H9 (cell line): ENCODE results near the gene THEMIS. TPM values are rescaled to one million over a fixed set of nuclear protein-coding genes. Genes with fewer than 3 reads are reported as not detected.

ENCODE experiments used
- DNase-seq: peaks from one replicate; pipeline ENCODE4 v3.0.0-alpha.2; 2017
- H2AFZ ChIP-seq: one replicate; pipeline ENCODE4 v1.6.1; 2013; ENCODE audit warnings: mild to moderate bottlenecking, low read length, control low read depth, moderate library complexity
- H2AK5ac ChIP-seq: 2 replicates; pipeline ENCODE4 v1.6.1; 2013; ENCODE audit warnings: low read length, control low read depth, mixed read lengths; ENCODE audit not compliant: insufficient read length
- H2BK120ac ChIP-seq: one replicate; pipeline ENCODE4 v1.6.1; 2013; ENCODE audit warnings: low read depth, mild to moderate bottlenecking, low read length, control low read depth, inconsistent platforms; ENCODE audit not compliant: poor library complexity, severe bottlenecking
- H2BK12ac ChIP-seq: 2 replicates; pipeline ENCODE4 v1.6.1; 2013; ENCODE audit warnings: low read length, control low read depth, mixed read lengths, low read depth; ENCODE audit not compliant: insufficient read length
- H2BK15ac ChIP-seq: 2 replicates; pipeline ENCODE4 v1.6.1; 2013; ENCODE audit warnings: low read depth, low read length, control low read depth
- H2BK20ac ChIP-seq: one replicate; pipeline ENCODE4 v1.6.1; 2013; ENCODE audit warnings: low read depth, mild to moderate bottlenecking, low read length, control low read depth, inconsistent platforms; ENCODE audit not compliant: poor library complexity, severe bottlenecking
- H2BK5ac ChIP-seq: 2 replicates; pipeline ENCODE4 v1.6.1; 2013; ENCODE audit warnings: low read length, control low read depth, mixed read lengths; ENCODE audit not compliant: insufficient read length
- H3K14ac ChIP-seq: 2 replicates; pipeline ENCODE4 v1.6.1; 2013; ENCODE audit warnings: low read length, control low read depth; ENCODE audit not compliant: insufficient read depth
- H3K18ac ChIP-seq: 2 replicates; pipeline ENCODE4 v1.6.1; 2013; ENCODE audit warnings: low read depth, mild to moderate bottlenecking, mixed read lengths, low read length, control low read depth; ENCODE audit not compliant: insufficient read length
- H3K23ac ChIP-seq: 2 replicates; pipeline ENCODE4 v1.6.1; 2013; ENCODE audit warnings: low read length, control low read depth, mixed read lengths, low read depth; ENCODE audit not compliant: insufficient read length
- H3K23me2 ChIP-seq: 2 replicates; pipeline ENCODE4 v1.6.1; 2013; ENCODE audit warnings: low read depth, mild to moderate bottlenecking, mixed read lengths, low read length, control low read depth; ENCODE audit not compliant: insufficient read length, poor library complexity, severe bottlenecking
- H3K27ac ChIP-seq: 2 replicates; pipeline ENCODE4 v1.5.1; 2013; ENCODE audit warnings: low read length, control low read depth, mixed read lengths, low read depth; ENCODE audit not compliant: insufficient read length
- H3K27me3 ChIP-seq: 2 replicates; pipeline ENCODE4 v1.6.1; 2013; ENCODE audit warnings: low read length, control low read depth, inconsistent platforms; ENCODE audit not compliant: insufficient read depth
- H3K4ac ChIP-seq: 2 replicates; pipeline ENCODE4 v1.6.1; 2013; ENCODE audit warnings: low read depth, mild to moderate bottlenecking, control low read depth, inconsistent platforms, low read length, moderate library complexity
- H3K4me1 ChIP-seq: 2 replicates; pipeline ENCODE4 v1.6.1; 2013; ENCODE audit warnings: low read length, control low read depth, inconsistent platforms; ENCODE audit not compliant: insufficient read depth
- H3K4me2 ChIP-seq: 2 replicates; pipeline ENCODE4 v1.6.1; 2013; ENCODE audit warnings: low read length, control low read depth, mixed read lengths; ENCODE audit not compliant: insufficient read length, insufficient read depth
- H3K56ac ChIP-seq: 2 replicates; pipeline ENCODE4 v1.6.1; 2013; ENCODE audit warnings: low read depth, mild to moderate bottlenecking, mixed read lengths, low read length, control low read depth; ENCODE audit not compliant: insufficient read length
- H3K79me1 ChIP-seq: 2 replicates; pipeline ENCODE4 v1.6.1; 2013; ENCODE audit warnings: low read depth, mild to moderate bottlenecking, moderate library complexity, low read length, control low read depth, inconsistent platforms; ENCODE audit not compliant: insufficient read depth, poor library complexity, severe bottlenecking
- H3K79me2 ChIP-seq: 2 replicates; pipeline ENCODE4 v1.6.1; 2013; ENCODE audit warnings: low read length, control low read depth, inconsistent platforms; ENCODE audit not compliant: insufficient read depth
- H3K9ac ChIP-seq: 2 replicates; pipeline ENCODE4 v1.6.1; 2013; ENCODE audit warnings: low read length, control low read depth, mixed read lengths; ENCODE audit not compliant: insufficient read length; ENCODE audit errors: extremely low read depth
- H3K9me3 ChIP-seq: one replicate; pipeline ENCODE4 v1.6.1; 2013; ENCODE audit warnings: low read depth, low read length, inconsistent platforms; ENCODE audit not compliant: control insufficient read depth
- H3T11ph ChIP-seq: one replicate; pipeline ENCODE4 v1.6.1; 2013; ENCODE audit warnings: mild to moderate bottlenecking, low read length, control low read depth, inconsistent platforms
- H4K20me1 ChIP-seq: one replicate; pipeline ENCODE4 v1.6.1; 2013; ENCODE audit not compliant: control insufficient read depth, insufficient read length, insufficient read depth
- H4K5ac ChIP-seq: 2 replicates; pipeline ENCODE4 v1.6.1; 2013; ENCODE audit warnings: low read depth, mild to moderate bottlenecking, mixed read lengths, low read length, control low read depth; ENCODE audit not compliant: insufficient read length
- H4K8ac ChIP-seq: replicated peaks from 2 replicates; pipeline ENCODE4 v1.6.1; 2013; ENCODE audit warnings: low read length, control low read depth, mixed read lengths, low read depth; ENCODE audit not compliant: insufficient read length
- H4K91ac ChIP-seq: 2 replicates; pipeline ENCODE4 v1.6.1; 2013; ENCODE audit warnings: low read depth, mild to moderate bottlenecking, moderate library complexity, mixed read lengths, low read length, control low read depth; ENCODE audit not compliant: insufficient read length
- H3K27ac Mint-ChIP-seq, 3 experiments: 2 replicates in 2 of 3; 3 replicates in 1 of 3; pipeline ENCODE4 v1.8.0; 2020 to 2021; ENCODE audit warnings: mixed read lengths in 3 of 3, mild to moderate bottlenecking in 1 of 3, moderate library complexity in 1 of 3
- H3K27me3 Mint-ChIP-seq: 2 replicates; pipeline ENCODE4 v1.8.0; 2021; ENCODE audit warnings: low read depth, mild to moderate bottlenecking, moderate library complexity, mixed read lengths
- H3K36me3 Mint-ChIP-seq, 3 experiments: 2 replicates in 2 of 3; 3 replicates in 1 of 3; pipeline ENCODE4 v1.8.0; 2020 to 2021; ENCODE audit warnings: low read depth in 3 of 3, mixed read lengths in 3 of 3; ENCODE audit not compliant: insufficient read depth in 1 of 3
- H3K4me1 Mint-ChIP-seq, 2 experiments: 2 replicates each; pipeline ENCODE4 v1.8.0; 2020; ENCODE audit warnings: mixed read lengths in 2 of 2
- H3K4me3 Mint-ChIP-seq, 2 experiments: 2 replicates in 1 of 2; 3 replicates in 1 of 2; pipeline ENCODE4 v1.8.0; 2020 to 2021; ENCODE audit warnings: mild to moderate bottlenecking in 2 of 2, mixed read lengths in 2 of 2, moderate library complexity in 1 of 2
- H3K9me3 Mint-ChIP-seq, 2 experiments: 2 replicates in 1 of 2; 3 replicates in 1 of 2; pipeline ENCODE4 v1.8.0; 2020; ENCODE audit warnings: mild to moderate bottlenecking in 2 of 2, mixed read lengths in 2 of 2, moderate library complexity in 1 of 2
- WGBS: extraction: QIAGEN DNeasy Blood & Tissue Kit; methylation state at CpG from one replicate; pipeline ENCODE4 v1.1.7; 2013; ENCODE audit warnings: missing lambda C conversion rate, low lambda C conversion rate, mixed read lengths; ENCODE audit not compliant: insufficient read length; ENCODE audit errors: extremely low coverage; 5-methylcytosine and 5-hydroxymethylcytosine counted together
- total RNA-seq: library from RNA; stranded (reverse); gene quantifications from 2 replicates; pipeline ENCODE4 v1.2.1, GENCODE V29; 2021
- TF ChIP-seq, protein P1 (sequence below): fragments of 200-600 bp; sonication (generic); conservative IDR thresholded peaks from 3 replicates; pipeline ENCODE4 v1.8.0; 2021; ENCODE audit warnings: antibody characterized with exemption, mild to moderate bottlenecking

Gene THEMIS
- total RNA-seq, 1 experiment from 2014 or later = not detected

- Histone ChIP-seq H3K56ac (no peak overlapping the region), H3K23ac (no peak overlapping the region), H4K91ac (no peak overlapping the region), H3K27ac (no peak overlapping the region), H3K79me2 (no peaks in the 10 kb centered on the region), H2BK12ac (no peak overlapping the region), H3K23me2 (no peaks in the 10 kb centered on the region), H2AK5ac (no peak overlapping the region), H4K5ac (no peak overlapping the region), H3K4me1 (no peaks in the 10 kb centered on the region), H3K79me1 (no peaks in the 10 kb centered on the region), H4K8ac (no peak overlapping the region), H2BK20ac (no peak overlapping the region), H4K20me1 (no peaks in the 10 kb centered on the region), H2AFZ (no peak overlapping the region), H2BK15ac (no peak overlapping the region), H3K9ac (no peak overlapping the region), H3K14ac (no peak overlapping the region), H2BK120ac (no peak overlapping the region), H3T11ph (no peak overlapping the region), H3K4ac (no peak overlapping the region), H3K18ac (no peak overlapping the region), H3K4me2 (no peak overlapping the region), H3K9me3 (no peaks in the 10 kb centered on the region), H2BK5ac (no peak overlapping the region), H3K27me3 (no peaks in the 10 kb centered on the region)
- no peaks in the 10 kb centered on the region; a peak in 1 of 7 replicates for H3K36me3 Mint-ChIP-seq
- DNase-seq = no peak
- H3K4me1 Mint-ChIP-seq = peaks cover 5 to 8% of the 10 kb centered on the region in 2 experiments; a peak in 3 of 4 replicates
- H3K9me3 Mint-ChIP-seq = no peaks in the 10 kb centered on the region
- TF ChIP-seq, protein P1, sequence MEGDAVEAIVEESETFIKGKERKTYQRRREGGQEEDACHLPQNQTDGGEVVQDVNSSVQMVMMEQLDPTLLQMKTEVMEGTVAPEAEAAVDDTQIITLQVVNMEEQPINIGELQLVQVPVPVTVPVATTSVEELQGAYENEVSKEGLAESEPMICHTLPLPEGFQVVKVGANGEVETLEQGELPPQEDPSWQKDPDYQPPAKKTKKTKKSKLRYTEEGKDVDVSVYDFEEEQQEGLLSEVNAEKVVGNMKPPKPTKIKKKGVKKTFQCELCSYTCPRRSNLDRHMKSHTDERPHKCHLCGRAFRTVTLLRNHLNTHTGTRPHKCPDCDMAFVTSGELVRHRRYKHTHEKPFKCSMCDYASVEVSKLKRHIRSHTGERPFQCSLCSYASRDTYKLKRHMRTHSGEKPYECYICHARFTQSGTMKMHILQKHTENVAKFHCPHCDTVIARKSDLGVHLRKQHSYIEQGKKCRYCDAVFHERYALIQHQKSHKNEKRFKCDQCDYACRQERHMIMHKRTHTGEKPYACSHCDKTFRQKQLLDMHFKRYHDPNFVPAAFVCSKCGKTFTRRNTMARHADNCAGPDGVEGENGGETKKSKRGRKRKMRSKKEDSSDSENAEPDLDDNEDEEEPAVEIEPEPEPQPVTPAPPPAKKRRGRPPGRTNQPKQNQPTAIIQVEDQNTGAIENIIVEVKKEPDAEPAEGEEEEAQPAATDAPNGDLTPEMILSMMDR = no peak
- WGBS = no CpG with 5 or more reads among the region's 3 CpGs
- no peak overlapping the region; a peak in 2 of 7 replicates for H3K27ac Mint-ChIP-seq
- no peak overlapping the region for H3K4me3 Mint-ChIP-seq
- no peaks in the 10 kb centered on the region for H3K27me3 Mint-ChIP-seq
Observed at GRCh38 chr6:127891731-127892326, 9.0 kb downstream of the THEMIS start.
